GM23338 (cell line): ENCODE results near the gene AFAP1. TPM values are rescaled to one million over a fixed set of nuclear protein-coding genes. Genes with fewer than 3 reads are reported as not detected.

Source experiments
- ATAC-seq: fragments of 200-7000 bp; cut with Tn5 transposase; 3 replicates; pipeline ENCODE4 v1.9.1; 2020
- DNase-seq: peaks from one replicate; pipeline ENCODE4 v3.0.0-alpha.2; 2015; ENCODE audit warnings: low spot score
- H2AFZ ChIP-seq: fragments of 200-600 bp; sonication (generic); 2 replicates; pipeline ENCODE4 v1.8.0; 2016; ENCODE audit warnings: antibody characterized with exemption, mild to moderate bottlenecking, moderate library complexity
- H3F3A ChIP-seq: fragments of 200-600 bp; sonication (generic); replicated peaks from 2 replicates; pipeline ENCODE4 v1.8.0; 2017; ENCODE audit warnings: antibody characterized with exemption, mixed run types, low read depth
- H3K27ac ChIP-seq: fragments of 200-600 bp; sonication (generic); 2 replicates; pipeline ENCODE4 v1.6.1; 2016; ENCODE audit warnings: low read depth
- H3K27me3 ChIP-seq: fragments of 200-600 bp; sonication (generic); 2 replicates; pipeline ENCODE4 v1.8.0; 2016; ENCODE audit warnings: mild to moderate bottlenecking, mixed run types, moderate library complexity; ENCODE audit not compliant: insufficient read depth
- H3K36me3 ChIP-seq: fragments of 200-600 bp; sonication (generic); 2 replicates; pipeline ENCODE4 v1.8.0; 2016; ENCODE audit warnings: mild to moderate bottlenecking; ENCODE audit not compliant: insufficient read depth
- H3K4me1 ChIP-seq: fragments of 200-600 bp; sonication (generic); 2 replicates; pipeline ENCODE4 v1.8.0; 2016; ENCODE audit warnings: mild to moderate bottlenecking, moderate library complexity; ENCODE audit not compliant: insufficient read depth
- H3K4me2 ChIP-seq: fragments of 200-600 bp; sonication (generic); 2 replicates; pipeline ENCODE4 v1.7.1; 2017; ENCODE audit warnings: mixed run types
- H3K4me3 ChIP-seq: fragments of 200-600 bp; sonication (generic); 2 replicates; pipeline ENCODE4 v1.6.1; 2016; ENCODE audit warnings: mixed run types
- H3K79me2 ChIP-seq: fragments of 200-600 bp; sonication (generic); replicated peaks from 2 replicates; pipeline ENCODE4 v1.8.0; 2017; ENCODE audit warnings: mild to moderate bottlenecking; ENCODE audit not compliant: insufficient read depth
- H3K9me2 ChIP-seq: fragments of 200-600 bp; sonication (generic); 2 replicates; pipeline ENCODE4 v1.8.0; 2017; ENCODE audit not compliant: insufficient read depth
- H4K20me1 ChIP-seq: fragments of 200-600 bp; sonication (generic); replicated peaks from 2 replicates; pipeline ENCODE4 v1.8.0; 2017; ENCODE audit warnings: mild to moderate bottlenecking; ENCODE audit not compliant: insufficient read depth
- H3K27ac Mint-ChIP-seq: 2 replicates; pipeline ENCODE4 v1.8.0; 2020; ENCODE audit warnings: inconsistent platforms, mild to moderate bottlenecking, moderate library complexity, mixed read lengths
- H3K27me3 Mint-ChIP-seq: 3 replicates; pipeline ENCODE4 v1.8.0; 2022; ENCODE audit warnings: low read depth, mild to moderate bottlenecking, moderate library complexity, mixed read lengths, inconsistent platforms; ENCODE audit not compliant: insufficient read depth, poor library complexity
- H3K36me3 Mint-ChIP-seq: 3 replicates; pipeline ENCODE4 v1.8.0; 2021; ENCODE audit warnings: low read depth, mild to moderate bottlenecking, inconsistent platforms, moderate library complexity, mixed read lengths
- H3K4me1 Mint-ChIP-seq: 3 replicates; pipeline ENCODE4 v1.8.0; 2020; ENCODE audit warnings: mild to moderate bottlenecking, inconsistent platforms, mixed read lengths
- H3K4me3 Mint-ChIP-seq: 3 replicates; pipeline ENCODE4 v1.8.0; 2021; ENCODE audit warnings: moderate library complexity, mild to moderate bottlenecking, inconsistent platforms, mixed read lengths
- H3K9me3 Mint-ChIP-seq: 3 replicates; pipeline ENCODE4 v1.8.0; 2020; ENCODE audit warnings: moderate library complexity, mild to moderate bottlenecking, inconsistent platforms, mixed read lengths
- CREB1 ChIP-seq: fragments of 250-450 bp; sonication (Bioruptor Pico); IDR thresholded peaks from 2 replicates; pipeline ENCODE4 v1.5.0; 2020; ENCODE audit warnings: low read depth, mild to moderate bottlenecking, moderate library complexity
- CTCF ChIP-seq, 2 experiments: fragments of 200-600 bp in 1 of 2; sonication (generic) in 1 of 2; conservative IDR thresholded peaks; 2 replicates each; pipeline versions ENCODE4 v1.5.1 to v1.6.1; 2016 to 2017; ENCODE audit warnings: antibody characterized with exemption in 2 of 2, low read depth in 2 of 2, mild to moderate bottlenecking in 2 of 2, moderate library complexity in 1 of 2
- ETS1 ChIP-seq: IDR thresholded peaks from 2 replicates; pipeline ENCODE4 v1.6.1; 2016; ENCODE audit warnings: antibody characterized with exemption
- EZH2 ChIP-seq: fragments of 200-600 bp; sonication (generic); IDR thresholded peaks from one replicate; pipeline ENCODE4 v1.8.0; 2017; ENCODE audit warnings: antibody characterized with exemption, mild to moderate bottlenecking, low read depth; ENCODE audit not compliant: unreplicated experiment
- EZH2phosphoT487 ChIP-seq: fragments of 200-600 bp; sonication (generic); IDR thresholded peaks from one replicate; pipeline ENCODE4 v1.8.1; 2018; ENCODE audit warnings: antibody characterized with exemption; ENCODE audit not compliant: unreplicated experiment
- JUNB ChIP-seq: IDR thresholded peaks from one replicate; pipeline ENCODE4 v1.6.1; 2016; ENCODE audit warnings: antibody characterized with exemption; ENCODE audit not compliant: unreplicated experiment
- NANOG ChIP-seq: IDR thresholded peaks from 2 replicates; pipeline ENCODE4 v1.6.1; 2016; ENCODE audit warnings: antibody characterized with exemption, borderline replicate concordance
- POLR2AphosphoS5 ChIP-seq: IDR thresholded peaks from 2 replicates; pipeline ENCODE4 v1.6.1; 2016; ENCODE audit warnings: antibody characterized with exemption, low read depth
- REST ChIP-seq: IDR thresholded peaks from one replicate; pipeline ENCODE4 v1.6.1; 2018; ENCODE audit warnings: antibody characterized with exemption; ENCODE audit not compliant: unreplicated experiment
- STAT1 ChIP-seq: IDR thresholded peaks from one replicate; pipeline ENCODE4 v1.6.1; 2016; ENCODE audit warnings: antibody characterized with exemption; ENCODE audit not compliant: unreplicated experiment
- ZNF114 ChIP-seq: fragments of 250-450 bp; sonication (Bioruptor Pico); IDR thresholded peaks from 2 replicates; pipeline ENCODE4 v1.5.0; 2020; ENCODE audit warnings: mild to moderate bottlenecking, moderate library complexity
- ZNF331 ChIP-seq: fragments of 250-450 bp; sonication (Bioruptor Pico); IDR thresholded peaks from 2 replicates; pipeline ENCODE4 v1.5.0; 2020; ENCODE audit warnings: low read depth, mild to moderate bottlenecking, moderate library complexity
- ZNF462 ChIP-seq: fragments of 250-450 bp; sonication (Bioruptor Pico); IDR thresholded peaks from 2 replicates; pipeline ENCODE4 v1.5.0; 2020; ENCODE audit warnings: mild to moderate bottlenecking, moderate library complexity
- polyA plus RNA-seq: library from polyadenylated mRNA; unstranded; fragments of >200 nt; fragmentation: Nextera tagmentation; extraction: Ambion mirVana; gene quantifications from 2 replicates; pipeline ENCODE4 v1.2.1, GENCODE V29; 2016
- total RNA-seq: library from RNA; depleted of rRNA; stranded (reverse); fragments of >200 nt; shearing (Covaris generic); gene quantifications from 2 replicates; pipeline ENCODE4 v1.2.3, GENCODE V29; 2014

AFAP1 gene
- total and polyA plus RNA-seq, 2 experiments from 2014 or later = 6.5 to 21.5 TPM

GRCh38 chr4:7858498-7858897, 81.2 kb downstream of the AFAP1 start:
- peaks cover 25% of the 10 kb centered on the region for H3K4me1 ChIP-seq
- no peak overlapping the region for H3K4me2 ChIP-seq
- no peaks in the 10 kb centered on the region for H4K20me1 ChIP-seq
- H3K9me2 ChIP-seq = no peaks in the 10 kb centered on the region
- no peak for DNase-seq
- no peak for ATAC-seq
- Mint-ChIP-seq H3K9me3 (no peaks in the 10 kb centered on the region), H3K4me1 (peaks cover 56% of the 10 kb centered on the region), H3K27me3 (peaks cover 4% of the 10 kb centered on the region), H3K4me3 (no peak overlapping the region), H3K27ac (peak overlapping the region; percentile 57; the same call in 1 of the 2 replicates), H3K36me3 (peaks cover 9% of the 10 kb centered on the region)
- H3K36me3 ChIP-seq = no peaks in the 10 kb centered on the region; the same call in none of the 2 replicates
- H3F3A ChIP-seq = no peaks in the 10 kb centered on the region
- no peak overlapping the region for H2AFZ ChIP-seq
- H3K27me3 ChIP-seq = no peaks in the 10 kb centered on the region
- H3K79me2 ChIP-seq = peaks cover 34% of the 10 kb centered on the region; the same call in 1 of the 2 replicates
- no peak overlapping the region for H3K27ac ChIP-seq
- no peak overlapping the region for H3K4me3 ChIP-seq
- TF ChIP-seq STAT1 (no peak), NANOG (no peak), JUNB (no peak), EZH2 (no peak), ZNF331 (CRISPR knock-in tag) (no peak), CREB1 (no peak), POLR2AphosphoS5 (no peak), CTCF (conservative IDR thresholded peaks at IDR 0.05; ENCODE audit: low read depth in 2 of 2) (no peak), REST (no peak), ZNF114 (CRISPR knock-in tag) (no peak), ETS1 (no peak), EZH2phosphoT487 (no peak), ZNF462 (CRISPR knock-in tag) (no peak)
